Body of pancreas (tissue), 4 donors: ENCODE data around the gene TACC2. TPM values are rescaled to one million over a fixed set of nuclear protein-coding genes. Genes with fewer than 3 reads are reported as not detected.

Experiments used
- ATAC-seq: fragments of 150-250 bp; one replicate; pipeline ENCODE4 v1.9.1; 2016
- DNase-seq, 4 donors: peaks; one replicate each; pipeline ENCODE4 v3.0.0-alpha.2; 2019
- H3K27ac ChIP-seq, 4 donors: fragments of 200-600 bp; sonication (generic); 1 replicate in 3 of 4; 2 replicates in 1 of 4; pipeline versions ENCODE4 v1.5.1 to v1.6.1; 2016 to 2019; ENCODE audit warnings: mild to moderate bottlenecking in 1 of 4, mixed read lengths in 1 of 4, moderate library complexity in 1 of 4
- H3K27me3 ChIP-seq, 2 donors: fragments of 200-600 bp; sonication (generic); one replicate each; pipeline ENCODE4 v1.6.0; 2016; ENCODE audit warnings: mild to moderate bottlenecking in 1 of 2
- H3K36me3 ChIP-seq, 2 donors: fragments of 200-600 bp; sonication (generic); replicated peaks in 1 of 2; 2 replicates each; pipeline ENCODE4 v1.5.1; 2016; ENCODE audit warnings: low read depth in 2 of 2; ENCODE audit not compliant: insufficient read depth in 1 of 2
- H3K4me1 ChIP-seq: fragments of 200-600 bp; sonication (generic); one replicate; pipeline ENCODE4 v1.6.0; 2016
- H3K4me3 ChIP-seq, 2 donors: fragments of 200-600 bp; sonication (generic); 1 replicate in 1 of 2; 2 replicates in 1 of 2; pipeline ENCODE4 v1.5.1; 2016 to 2019
- H3K9me3 ChIP-seq, 3 donors: fragments of 200-600 bp; sonication (generic); 1 replicate in 2 of 3; 2 replicates in 1 of 3; pipeline ENCODE4 v1.5.1; 2016
- POLR2A ChIP-seq, 3 donors: fragments of 450-650 bp; IDR thresholded peaks; one replicate each; pipeline ENCODE4 v1.6.1; 2016; ENCODE audit warnings: antibody characterized with exemption in 3 of 3, mild to moderate bottlenecking in 2 of 3
- WGBS, 2 donors: methylation state at CpG; one replicate each; pipeline ENCODE4 v1.1.5; 2017; 5-methylcytosine and 5-hydroxymethylcytosine counted together
- intact Hi-C: fragments of 100-400 bp; cut with DNase I; formaldehyde crosslinking; loops from one replicate; pipeline ENCODE4 v1.15.1; 2023
- total RNA-seq, 2 donors: library from RNA; depleted of rRNA; stranded (reverse); fragments of >200 nt; gene quantifications; one replicate each; pipeline ENCODE4 v1.1.0, GENCODE V29; 2016
- TF ChIP-seq, protein P1 (sequence below), 7 experiments: fragments of 450-650 bp in 4 of 7; fragments of 200-600 bp in 3 of 7; sonication (generic) in 3 of 7; IDR thresholded peaks; one replicate each; pipeline ENCODE4 v1.5.1; 2016 to 2019; ENCODE audit warnings: antibody characterized with exemption in 7 of 7

The TACC2 gene
- total RNA-seq, 2 donors from 2014 or later = 29.0 to 38.7 TPM

DNA sequence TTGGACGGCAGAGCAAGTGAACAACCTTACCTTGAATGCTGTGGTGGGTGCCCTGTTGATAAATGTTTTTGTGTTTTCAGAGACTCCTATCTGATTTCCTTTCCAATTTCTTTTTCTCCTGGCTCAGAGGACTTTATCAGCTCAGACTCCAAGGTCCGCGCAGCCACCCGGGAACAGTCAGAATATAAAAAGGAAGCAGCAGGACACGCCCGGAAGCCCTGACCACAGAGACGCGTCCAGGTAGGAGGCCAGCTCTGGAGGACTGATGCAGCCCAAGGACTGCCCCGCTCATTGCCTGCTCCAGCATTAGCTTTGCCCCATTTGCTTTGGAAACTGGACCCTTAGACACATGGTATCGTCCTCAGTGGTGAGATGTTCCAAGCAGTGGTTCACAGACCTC, 61.3 kb downstream of the TACC2 start:
- DNase-seq (no peak), ATAC-seq (no peak)
- Histone ChIP-seq H3K36me3 (no peaks in the 10 kb centered on the region), H3K4me1 (peaks cover 22% of the 10 kb centered on the region), H3K9me3 (no peaks in the 10 kb centered on the region), H3K27ac (no peak overlapping the region), H3K4me3 (no peak overlapping the region), H3K27me3 (no peaks in the 10 kb centered on the region)
- intact Hi-C loops = no loop called here
- TF ChIP-seq, protein P1, sequence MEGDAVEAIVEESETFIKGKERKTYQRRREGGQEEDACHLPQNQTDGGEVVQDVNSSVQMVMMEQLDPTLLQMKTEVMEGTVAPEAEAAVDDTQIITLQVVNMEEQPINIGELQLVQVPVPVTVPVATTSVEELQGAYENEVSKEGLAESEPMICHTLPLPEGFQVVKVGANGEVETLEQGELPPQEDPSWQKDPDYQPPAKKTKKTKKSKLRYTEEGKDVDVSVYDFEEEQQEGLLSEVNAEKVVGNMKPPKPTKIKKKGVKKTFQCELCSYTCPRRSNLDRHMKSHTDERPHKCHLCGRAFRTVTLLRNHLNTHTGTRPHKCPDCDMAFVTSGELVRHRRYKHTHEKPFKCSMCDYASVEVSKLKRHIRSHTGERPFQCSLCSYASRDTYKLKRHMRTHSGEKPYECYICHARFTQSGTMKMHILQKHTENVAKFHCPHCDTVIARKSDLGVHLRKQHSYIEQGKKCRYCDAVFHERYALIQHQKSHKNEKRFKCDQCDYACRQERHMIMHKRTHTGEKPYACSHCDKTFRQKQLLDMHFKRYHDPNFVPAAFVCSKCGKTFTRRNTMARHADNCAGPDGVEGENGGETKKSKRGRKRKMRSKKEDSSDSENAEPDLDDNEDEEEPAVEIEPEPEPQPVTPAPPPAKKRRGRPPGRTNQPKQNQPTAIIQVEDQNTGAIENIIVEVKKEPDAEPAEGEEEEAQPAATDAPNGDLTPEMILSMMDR (IDR thresholded peaks at IDR 0.05) = no peak
- TF ChIP-seq POLR2A (IDR thresholded peaks at IDR 0.05) = no peak
- WGBS, 2 donors = 81 to 82% methylated on average over 9 to 10 of the region's 10 CpGs

DNA sequence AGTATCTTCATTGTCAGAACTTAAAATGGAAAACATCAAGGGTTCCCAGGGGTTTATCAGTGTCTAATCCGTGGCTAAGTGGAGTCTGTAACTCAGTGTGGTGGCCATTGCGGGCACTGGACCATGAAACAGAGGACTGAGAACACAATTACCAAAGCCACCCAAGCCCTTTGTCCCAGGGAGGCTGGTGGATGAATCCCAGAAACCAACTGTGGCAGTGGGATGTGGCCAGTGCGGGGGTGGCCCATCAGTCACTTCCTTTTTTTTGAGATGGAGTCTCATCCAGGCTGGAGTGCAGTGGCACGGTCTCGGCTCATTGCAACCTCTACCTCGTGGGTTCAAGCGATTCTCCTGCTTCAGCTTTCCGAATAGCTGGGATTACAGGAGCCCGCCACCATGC, 61.8 kb downstream of the TACC2 start:
- Histone ChIP-seq H3K4me3 (no peak overlapping the region), H3K27ac (no peak overlapping the region), H3K9me3 (no peaks in the 10 kb centered on the region), H3K4me1 (peaks cover 17% of the 10 kb centered on the region), H3K36me3 (no peaks in the 10 kb centered on the region), H3K27me3 (no peaks in the 10 kb centered on the region)
- 85 to 92% methylated on average over 8 to 9 of the region's 9 CpGs for WGBS, 2 donors
- ATAC-seq (no peak), DNase-seq (no peak)
- intact Hi-C loops = no loop called here
- TF ChIP-seq, protein P1 (IDR thresholded peaks at IDR 0.05) = no peak
- TF ChIP-seq POLR2A (IDR thresholded peaks at IDR 0.05) = no peak

DNA sequence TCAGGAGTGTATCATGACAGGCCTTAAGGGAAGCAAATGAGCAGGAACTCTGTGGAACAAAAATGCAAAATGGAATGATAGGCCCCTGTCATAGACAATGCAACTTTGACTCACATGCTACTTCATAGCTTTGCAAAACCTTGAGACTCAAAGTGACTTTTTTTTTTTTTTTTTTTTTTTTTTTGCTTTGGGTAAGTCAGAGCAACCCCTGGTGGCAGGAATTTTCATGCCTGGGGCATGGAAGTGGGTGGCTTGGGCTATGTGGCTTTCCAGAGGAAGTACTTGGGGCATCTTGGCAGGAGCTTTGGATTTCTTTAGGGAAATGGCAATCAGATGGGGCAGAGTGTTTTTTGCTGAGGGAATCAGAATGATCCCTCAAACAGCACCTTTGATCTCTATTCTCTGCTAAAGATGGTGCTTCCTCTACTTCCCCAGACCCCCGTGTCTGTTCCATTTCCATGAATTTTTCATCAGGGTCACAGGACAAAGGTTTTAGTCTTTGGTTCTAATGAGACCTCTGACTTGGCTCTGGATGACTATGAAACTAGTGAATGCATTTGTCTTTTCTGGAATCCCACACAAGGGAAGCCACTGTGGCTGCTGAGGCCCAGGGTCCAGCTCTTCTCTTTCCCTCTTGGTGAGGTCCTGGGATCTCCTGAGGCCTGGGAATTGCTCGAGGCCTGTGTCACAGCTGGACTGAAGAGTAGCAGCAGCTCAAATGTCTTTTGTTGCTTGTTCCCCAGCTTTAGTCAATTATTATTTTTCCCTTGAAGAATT, 62.8 kb downstream of the TACC2 start:
- H3K4me3 ChIP-seq = no peak overlapping the region
- DNase-seq (peak; percentile 64 to 73 (median 70)), ATAC-seq (peak; percentile 78)
- TF ChIP-seq, protein P1 (IDR thresholded peaks at IDR 0.05) = peak; percentile 38 to 77 (median 53)
- no peak for TF ChIP-seq POLR2A (IDR thresholded peaks at IDR 0.05)
- intact Hi-C loops = no loop called here
- H3K27me3 ChIP-seq = no peaks in the 10 kb centered on the region
- H3K27ac ChIP-seq = no peak overlapping the region
- peaks cover 15% of the 10 kb centered on the region for H3K4me1 ChIP-seq
- H3K9me3 ChIP-seq = no peaks in the 10 kb centered on the region
- no peaks in the 10 kb centered on the region for H3K36me3 ChIP-seq
- WGBS, 2 donors = 73 to 76% methylated on average over 2 of the region's 2 CpGs

DNA sequence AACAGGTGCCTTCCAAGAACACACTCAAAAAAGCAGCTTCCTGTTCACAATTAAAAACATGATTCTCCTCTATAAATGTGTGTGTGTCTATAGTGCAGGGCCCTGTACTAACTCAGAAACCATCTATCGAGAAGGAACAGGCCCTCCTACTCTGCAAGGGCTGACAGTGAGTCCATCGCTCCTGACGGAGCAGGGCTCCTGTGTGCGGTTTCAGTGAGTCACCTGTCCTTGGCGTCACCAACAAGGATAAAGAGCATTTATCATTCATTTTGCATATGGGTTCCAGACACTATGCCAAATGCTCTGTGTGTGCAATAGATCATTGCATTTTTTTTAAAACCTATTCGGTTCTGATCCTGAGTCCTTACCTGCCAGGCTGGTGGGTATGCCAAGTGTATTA, 63.7 kb downstream of the TACC2 start:
- H3K27ac ChIP-seq = no peak overlapping the region
- no peak overlapping the region for H3K4me3 ChIP-seq
- 80 to 84% methylated on average over 6 of the region's 6 CpGs for WGBS, 2 donors
- TF ChIP-seq POLR2A (IDR thresholded peaks at IDR 0.05) = no peak
- TF ChIP-seq, protein P1 (IDR thresholded peaks at IDR 0.05) = no peak
- H3K36me3 ChIP-seq = no peaks in the 10 kb centered on the region
- H3K4me1 ChIP-seq = peaks cover 16% of the 10 kb centered on the region
- no peak for DNase-seq
- H3K9me3 ChIP-seq = no peaks in the 10 kb centered on the region
- intact Hi-C loops = no loop called here
- H3K27me3 ChIP-seq = no peaks in the 10 kb centered on the region
- no peak for ATAC-seq

DNA sequence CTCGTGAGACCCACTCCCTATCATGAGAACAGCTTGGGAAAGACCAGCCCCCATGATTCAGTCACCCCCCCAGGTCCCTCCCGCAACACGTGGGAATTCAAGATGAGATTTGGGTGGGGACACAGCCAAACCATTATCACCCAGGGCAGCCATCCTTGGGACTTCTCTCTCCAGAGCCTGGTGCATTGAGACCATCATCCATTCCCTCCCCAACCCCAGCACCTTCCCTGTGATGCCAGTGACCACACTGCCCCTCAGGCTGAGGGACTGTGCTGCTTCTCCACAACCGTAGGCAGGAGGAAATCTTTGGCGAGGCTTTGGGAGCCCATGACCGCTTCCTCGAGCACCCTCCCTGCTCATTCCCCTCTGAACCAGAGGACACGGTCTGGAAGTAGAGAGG, 64.4 kb downstream of the TACC2 start:
- Histone ChIP-seq H3K36me3 (no peaks in the 10 kb centered on the region), H3K9me3 (no peaks in the 10 kb centered on the region), H3K4me1 (peaks cover 16% of the 10 kb centered on the region), H3K4me3 (no peak overlapping the region), H3K27me3 (no peaks in the 10 kb centered on the region), H3K27ac (no peak overlapping the region)
- WGBS, 2 donors = 87 to 94% methylated on average over 7 to 8 of the region's 8 CpGs
- DNase-seq (no peak), ATAC-seq (no peak)
- TF ChIP-seq POLR2A (IDR thresholded peaks at IDR 0.05) = no peak
- TF ChIP-seq, protein P1 (IDR thresholded peaks at IDR 0.05) = no peak
- intact Hi-C loops = no loop called here
